Stimulated activated naive CD8-positive, alpha-beta T cell treated with anti-CD3 and anti-CD28 coated beads, Interleukin-15, Interleukin-2, amounts not matched to agents 100 U/mL and 50 U/mL, for 24 hours (primary cell): ENCODE results near the gene ZNF213.
"Not testable (repeated sequence)": the region's sequence is repeated elsewhere in the genome, so short reads cannot be mapped to it uniquely, and the experiment has no call there.

Source experiments
- ATAC-seq: fragments of 150-1000 bp; cut with Tn5 transposase; one replicate; pipeline ENCODE4 v1.10.0; 2021
- DNase-seq: peaks from one replicate; pipeline ENCODE4 v3.0.0; 2021

Gene ZNF213

DNA sequence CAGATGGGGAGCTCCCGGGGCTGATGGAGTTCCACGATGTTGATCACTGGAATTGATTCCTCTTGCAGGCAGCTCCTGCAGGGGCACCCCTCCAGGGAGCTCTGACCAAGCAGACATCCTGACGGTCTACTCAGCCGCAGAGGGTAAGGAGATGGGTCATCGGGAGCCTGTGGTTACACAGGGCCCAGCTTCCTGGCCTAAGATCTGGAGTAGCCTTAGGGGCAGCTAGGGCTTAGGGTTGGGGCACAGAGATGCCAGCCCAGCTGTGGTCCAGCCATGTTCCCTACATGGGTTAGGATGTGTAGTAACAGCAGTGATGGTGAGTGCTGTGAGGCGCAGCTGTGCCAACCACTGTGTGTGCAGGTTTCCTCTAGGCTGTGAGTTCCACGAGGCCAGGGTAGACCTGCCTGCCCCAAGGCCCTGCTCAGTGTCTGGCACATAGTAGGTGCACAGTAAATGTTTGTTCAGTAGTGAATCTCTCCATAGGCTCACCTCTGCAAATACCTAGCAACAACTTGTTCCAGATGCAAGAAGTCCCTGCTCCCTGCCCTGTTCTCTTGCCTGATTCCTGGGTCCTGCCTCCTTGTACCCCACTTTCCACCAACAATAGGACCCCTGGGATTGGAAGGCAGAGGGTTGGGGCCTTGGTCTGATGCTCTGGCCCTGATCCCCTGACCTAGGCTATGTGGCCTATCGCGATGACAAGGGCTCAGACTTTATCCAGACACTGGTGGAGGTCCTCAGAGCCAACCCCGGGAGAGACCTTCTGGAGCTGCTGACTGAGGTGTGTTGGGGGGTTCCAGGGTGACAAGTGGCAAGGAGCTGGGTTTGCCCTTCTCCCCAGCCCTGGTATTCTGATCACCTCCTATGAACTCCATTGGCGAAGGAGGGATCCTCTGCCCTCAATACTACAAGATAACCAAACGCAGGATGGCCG lies 13.7 kb downstream of the ZNF213 start:
- DNase-seq (no peak), ATAC-seq (no peak)

GRCh38 chr16:3149193-3149530 lies 14.3 kb downstream of the ZNF213 start:
- no peak for DNase-seq

GRCh38 chr16:3149630-3150345 lies 15.0 kb downstream of the ZNF213 start:
- peak; percentile 78 for DNase-seq

More at GRCh38 chr16:3149193-3149530, 14.3 kb downstream of the ZNF213 start:
- ATAC-seq, result no peak

DNA sequence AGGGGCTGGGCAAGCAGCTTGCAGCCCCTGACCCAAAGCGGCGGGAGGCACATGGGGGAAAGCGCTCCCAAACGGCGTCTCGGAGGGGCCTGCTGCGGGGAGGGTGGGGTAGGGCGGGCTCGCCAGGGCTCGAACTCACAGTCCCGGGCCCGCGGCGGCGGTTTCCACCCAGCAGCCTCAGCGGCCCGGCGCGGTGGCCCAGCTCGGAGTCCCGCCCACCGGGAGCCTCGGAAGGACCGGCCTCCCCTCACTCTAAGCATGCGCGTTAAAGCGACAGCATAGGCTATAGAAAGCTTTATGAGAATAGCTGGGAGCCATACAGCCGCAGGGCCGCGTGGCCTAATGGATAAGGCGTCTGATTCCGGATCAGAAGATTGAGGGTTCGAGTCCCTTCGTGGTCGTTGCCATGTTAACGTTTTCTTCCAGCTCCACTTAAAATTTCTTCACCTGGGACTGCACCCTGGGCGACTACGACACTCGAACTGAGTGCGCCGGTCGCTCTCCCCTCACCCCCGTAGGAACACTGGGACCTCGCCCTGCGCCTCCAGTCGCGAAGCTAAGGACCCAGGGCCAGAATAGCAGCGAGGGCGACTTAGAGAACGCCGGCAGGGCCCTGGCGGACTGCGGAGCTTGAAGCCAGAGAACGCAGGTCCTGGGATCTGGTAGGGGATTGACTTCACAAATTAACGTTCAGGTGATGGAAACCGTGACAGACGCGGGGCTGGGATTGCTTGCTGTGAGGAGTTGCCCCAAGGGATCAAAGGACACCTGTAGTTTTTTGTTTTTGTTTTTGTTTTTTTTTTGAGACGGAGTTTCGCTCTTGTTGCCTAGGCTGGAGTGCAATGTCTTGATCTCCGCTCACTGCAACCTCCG lies 15.8 kb downstream of the ZNF213 start:
- peak; percentile 86 for ATAC-seq
- DNase-seq, result peak; percentile 97

More at GRCh38 chr16:3149630-3150345, 15.0 kb downstream of the ZNF213 start:
- ATAC-seq, result no peak

DNA sequence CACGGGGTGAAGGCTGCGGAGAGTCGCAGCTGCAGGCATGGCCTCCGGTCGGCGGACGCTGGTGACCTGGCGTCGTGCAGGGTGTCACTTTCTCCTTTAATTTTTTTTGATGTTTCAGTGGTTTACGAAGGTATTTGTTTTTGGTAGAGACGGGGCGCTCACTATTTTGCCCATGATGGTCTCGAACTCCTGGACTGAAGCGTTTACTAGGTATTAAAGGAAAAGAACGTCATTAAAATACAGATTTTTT lies 17.1 kb downstream of the ZNF213 start:
- no peak for ATAC-seq
- no peak for DNase-seq

DNA sequence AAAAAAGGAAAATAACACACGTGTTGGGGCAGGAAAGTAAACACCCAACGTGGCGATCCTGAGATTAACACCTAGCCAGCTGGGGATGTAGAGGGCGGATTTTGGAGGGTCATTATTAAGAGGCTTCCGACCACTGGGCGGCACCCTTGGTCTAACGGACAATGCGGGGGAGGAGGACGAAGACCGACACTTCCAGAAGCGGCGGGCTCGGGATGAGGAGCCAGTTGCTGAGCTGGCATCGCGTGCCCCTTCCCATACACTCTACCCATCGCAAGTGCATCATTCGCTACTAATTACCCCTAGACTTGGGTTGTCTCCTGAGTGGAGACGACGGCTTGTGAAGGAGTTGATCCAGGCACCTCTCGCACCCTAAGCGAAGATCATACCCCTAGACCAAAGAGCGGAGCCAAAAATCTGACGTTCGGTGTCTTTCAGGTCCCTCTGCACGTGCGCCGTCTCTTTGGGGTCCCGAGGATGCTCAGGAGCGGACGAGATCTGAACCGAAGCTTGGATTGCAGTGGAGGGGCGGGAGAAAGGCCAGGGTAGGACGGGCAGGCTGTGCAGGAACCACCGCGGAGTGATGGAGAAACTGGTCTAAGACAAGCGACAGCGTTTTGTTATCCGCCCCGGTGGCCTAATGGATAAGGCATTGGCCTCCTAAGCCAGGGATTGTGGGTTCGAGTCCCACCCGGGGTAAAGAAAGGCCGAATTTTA lies 17.6 kb downstream of the ZNF213 start:
- peak; percentile 55 for ATAC-seq

DNA sequence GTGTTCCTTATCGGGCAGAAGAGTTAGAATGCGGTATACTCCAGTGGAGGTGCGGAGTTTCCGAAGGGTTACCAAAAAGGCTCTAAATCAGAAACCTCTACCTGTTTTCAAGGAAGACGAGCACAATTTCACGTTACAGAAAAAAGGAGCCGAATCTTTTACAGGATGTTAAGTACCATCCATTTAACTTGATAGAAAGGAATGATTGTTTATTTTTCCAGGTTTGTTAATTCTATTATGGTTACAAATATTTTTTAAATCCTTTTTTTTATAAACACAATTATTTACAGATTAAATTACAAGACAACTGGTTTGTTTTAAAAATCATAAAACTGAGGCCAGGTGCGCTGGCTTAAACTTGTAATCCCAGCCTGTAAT lies 18.2 kb downstream of the ZNF213 start:
- no peak for ATAC-seq
- DNase-seq, result no peak

More for the DNA sequence above, 17.6 kb downstream of the ZNF213 start:
- peak; percentile 92 for DNase-seq

GRCh38 chr16:3155181-3155580 lies 20.4 kb downstream of the ZNF213 start:
- ATAC-seq, result no peak
- DNase-seq, result no peak

DNA sequence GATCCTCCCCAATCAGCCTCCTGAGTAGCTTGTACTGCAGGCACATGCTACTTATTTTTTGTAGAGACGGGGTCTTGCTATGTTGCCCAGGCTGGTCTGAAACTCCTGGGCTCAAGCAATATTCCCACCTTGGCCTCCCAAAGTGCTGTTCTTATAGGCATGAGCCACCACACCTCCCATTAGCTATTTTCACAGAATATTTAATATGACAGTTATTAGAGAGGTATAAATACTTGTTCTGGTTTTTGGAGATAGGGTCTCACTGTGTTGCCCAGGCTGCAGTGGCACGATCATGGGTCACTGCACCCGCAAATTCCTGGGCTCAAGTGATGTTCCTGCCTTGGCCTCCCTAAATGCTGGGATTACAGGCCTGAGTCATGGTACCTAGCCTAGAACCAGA lies 21.1 kb downstream of the ZNF213 start:
- DNase-seq, result no peak
- no peak for ATAC-seq

DNA sequence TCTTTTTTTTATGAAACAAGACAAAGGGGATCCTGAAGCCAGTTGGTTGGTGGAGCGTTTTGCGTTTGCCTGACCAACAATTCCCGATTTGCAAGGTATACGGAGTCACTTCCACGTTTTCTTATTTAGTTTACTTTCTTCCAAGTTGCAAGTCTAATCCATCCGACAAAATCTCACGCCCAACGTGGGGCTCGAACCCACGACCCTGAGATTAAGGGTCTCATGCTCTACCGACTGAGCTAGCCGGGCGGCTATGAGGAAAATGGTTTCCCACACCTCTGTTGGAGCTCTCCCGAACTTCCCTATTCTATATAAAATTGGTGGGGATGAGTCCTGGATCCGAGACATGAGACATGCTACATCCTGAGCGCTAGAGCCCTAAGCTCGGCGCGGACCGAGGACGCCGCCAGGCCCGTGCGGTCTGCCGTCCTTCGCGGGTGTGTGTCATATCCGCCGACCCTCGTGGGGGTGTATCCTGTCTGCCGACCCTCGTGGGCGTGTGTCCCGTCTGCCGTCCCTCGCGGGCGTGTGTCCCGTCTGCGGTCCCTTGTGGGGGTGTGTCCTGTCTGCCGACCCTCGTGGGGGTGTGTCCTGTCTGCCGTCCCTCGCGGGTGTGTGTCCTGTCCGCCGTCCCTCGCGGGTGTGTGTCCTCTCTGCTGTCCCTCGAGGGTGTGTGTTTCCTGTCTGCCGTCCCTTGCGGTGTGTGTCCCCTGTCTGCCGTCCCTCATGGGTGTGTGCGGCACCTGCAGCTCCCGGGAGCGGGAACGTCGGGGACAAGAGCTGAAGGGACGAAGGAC lies 22.6 kb downstream of the ZNF213 start:
- ATAC-seq (peak; percentile 37), DNase-seq (peak; percentile 75)

DNA sequence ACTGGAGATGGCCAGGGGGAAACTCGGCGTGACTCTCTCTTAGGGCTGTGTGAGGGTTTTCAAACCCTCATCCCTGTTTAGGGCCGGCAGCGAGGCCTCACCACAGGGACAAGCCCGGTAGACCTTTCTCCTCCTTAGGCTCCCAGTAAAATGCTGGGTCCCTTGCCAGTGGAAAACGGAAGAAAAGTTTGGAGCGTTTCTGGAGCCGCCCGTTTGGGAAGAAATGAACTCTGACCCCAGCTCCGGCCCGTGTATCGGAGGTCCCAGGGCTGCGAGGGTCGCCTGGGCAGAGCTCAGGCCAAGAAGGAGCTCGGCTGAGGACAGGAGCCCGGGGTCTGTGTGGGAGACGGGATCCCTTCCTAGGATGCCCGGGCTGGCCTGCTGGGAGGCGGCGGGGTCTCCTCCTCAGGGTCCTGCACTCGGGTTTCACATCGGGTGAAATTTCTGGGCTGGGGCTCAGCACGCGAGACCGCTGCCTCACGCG lies 23.2 kb downstream of the ZNF213 start:
- ATAC-seq, result no peak
- no peak for DNase-seq

DNA sequence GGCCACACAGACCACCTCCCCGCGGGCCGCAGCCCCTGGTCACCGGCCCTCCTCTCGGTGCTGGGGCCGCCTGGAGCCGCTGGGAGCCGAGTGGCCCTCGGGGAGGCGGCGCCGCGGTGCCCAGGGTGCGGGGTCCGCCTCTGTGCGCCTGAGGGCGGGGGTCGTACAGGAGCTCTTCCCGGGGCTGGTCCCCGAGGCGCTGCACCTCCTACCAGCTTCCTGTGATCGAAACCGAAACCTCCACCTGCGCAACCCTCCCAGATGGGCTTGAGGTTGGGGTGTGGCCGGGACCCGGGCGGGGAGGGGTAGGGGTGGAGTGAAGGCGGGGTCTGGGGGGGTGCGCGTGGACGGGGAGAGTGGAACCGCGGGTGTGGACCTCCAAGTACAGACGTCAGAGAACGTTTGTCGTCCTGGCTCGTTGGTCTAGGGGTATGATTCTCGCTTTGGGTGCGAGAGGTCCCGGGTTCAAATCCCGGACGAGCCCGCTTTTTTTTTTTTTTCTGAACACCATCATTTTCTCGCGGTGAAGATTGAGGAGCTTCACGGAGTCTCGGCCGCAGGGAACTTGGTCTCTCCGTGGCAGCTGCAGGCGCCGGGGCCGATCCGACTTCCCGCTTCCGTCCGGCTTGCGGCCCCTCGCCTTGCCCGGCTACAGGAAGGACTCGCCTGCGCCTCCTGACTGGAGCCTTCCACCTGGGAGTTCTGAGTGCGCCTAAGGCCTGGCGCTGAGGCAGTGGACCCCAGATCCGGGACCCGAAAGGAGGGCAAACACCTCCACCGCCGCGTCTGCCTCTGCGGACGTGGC lies 23.9 kb downstream of the ZNF213 start:
- ATAC-seq, result peak; percentile 77

DNA sequence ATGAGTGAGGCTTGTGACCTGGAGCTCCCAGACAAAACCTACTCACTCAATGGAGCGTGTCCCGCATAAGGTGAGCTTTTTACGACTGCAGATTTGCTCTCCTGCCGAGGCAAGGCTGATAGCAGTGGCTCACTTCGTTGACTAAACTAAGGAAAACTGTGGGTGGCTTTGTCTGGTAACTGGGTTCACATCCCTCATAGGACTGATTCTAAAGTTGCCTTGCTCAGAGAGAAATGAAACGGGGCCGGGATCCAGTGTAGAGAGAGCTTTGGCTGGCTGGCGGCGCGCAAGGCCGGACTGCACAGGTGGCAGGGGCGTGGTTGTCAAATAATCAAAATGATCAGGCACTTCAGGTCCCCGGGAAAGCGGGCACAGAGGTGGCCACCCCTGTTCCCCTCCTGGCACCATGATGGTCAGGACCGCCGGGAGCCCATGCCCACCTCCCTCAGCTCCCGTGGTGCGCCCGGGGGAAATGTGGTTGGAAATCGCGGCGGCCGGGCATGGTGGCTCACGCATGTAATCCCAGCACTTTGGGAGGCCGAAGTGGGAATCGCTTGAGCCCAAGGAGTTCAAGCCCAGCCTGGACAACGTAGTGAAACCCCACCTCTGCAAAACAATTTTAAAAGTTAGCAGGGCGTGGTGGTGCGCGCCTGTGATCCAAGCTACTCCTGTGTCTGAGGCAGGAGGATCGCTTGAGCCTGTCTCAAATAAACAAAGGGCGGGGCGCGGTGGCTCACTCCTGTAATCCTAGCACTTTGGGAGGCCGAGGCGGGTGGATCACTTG lies 26.6 kb downstream of the ZNF213 start:
- ATAC-seq (no peak), DNase-seq (no peak)

More for the DNA sequence above, 23.9 kb downstream of the ZNF213 start:
- DNase-seq, result peak; percentile 89

DNA sequence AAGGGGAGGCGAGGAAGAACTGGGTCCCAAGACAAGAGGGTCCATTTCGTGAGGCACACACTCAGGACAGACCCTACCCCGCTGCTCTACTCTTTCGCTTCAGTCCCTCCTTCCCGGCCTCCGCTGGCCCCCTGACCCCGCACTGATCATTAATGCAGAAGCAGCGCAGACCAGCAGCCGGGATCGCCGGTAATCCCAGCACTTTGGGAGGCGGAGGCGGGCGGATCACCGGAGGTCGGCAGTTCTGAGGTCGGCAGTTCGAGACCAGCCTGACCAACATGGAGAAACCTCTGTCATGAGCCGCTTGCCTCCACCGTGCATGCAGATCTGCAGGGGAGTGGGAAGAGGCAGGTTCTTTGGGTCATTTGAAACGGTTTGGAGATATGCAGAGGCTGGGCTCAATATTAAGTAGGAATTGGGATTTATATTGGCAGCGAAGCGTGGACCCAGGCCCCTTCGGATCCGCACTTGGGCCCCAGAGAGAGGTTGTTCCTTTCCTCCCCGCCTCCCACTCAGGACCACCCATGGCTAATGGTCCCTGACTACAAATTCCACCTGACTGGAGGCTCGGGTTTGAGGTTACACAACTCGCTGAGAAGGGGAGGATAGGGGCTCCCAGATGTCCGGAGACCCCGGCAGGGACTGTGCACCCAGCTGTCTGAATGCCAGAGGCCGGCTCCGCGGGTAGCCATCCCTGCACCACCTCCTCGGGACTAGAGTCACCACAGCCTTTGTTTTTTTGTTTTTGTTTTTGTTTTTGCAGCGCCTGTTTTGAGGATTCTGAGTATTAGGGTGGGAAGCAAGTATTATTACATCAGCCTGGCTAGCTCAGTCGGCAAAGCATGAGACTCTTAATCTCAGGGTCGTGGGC lies 29.5 kb downstream of the ZNF213 start:
- DNase-seq (no peak), ATAC-seq (no peak)

DNA sequence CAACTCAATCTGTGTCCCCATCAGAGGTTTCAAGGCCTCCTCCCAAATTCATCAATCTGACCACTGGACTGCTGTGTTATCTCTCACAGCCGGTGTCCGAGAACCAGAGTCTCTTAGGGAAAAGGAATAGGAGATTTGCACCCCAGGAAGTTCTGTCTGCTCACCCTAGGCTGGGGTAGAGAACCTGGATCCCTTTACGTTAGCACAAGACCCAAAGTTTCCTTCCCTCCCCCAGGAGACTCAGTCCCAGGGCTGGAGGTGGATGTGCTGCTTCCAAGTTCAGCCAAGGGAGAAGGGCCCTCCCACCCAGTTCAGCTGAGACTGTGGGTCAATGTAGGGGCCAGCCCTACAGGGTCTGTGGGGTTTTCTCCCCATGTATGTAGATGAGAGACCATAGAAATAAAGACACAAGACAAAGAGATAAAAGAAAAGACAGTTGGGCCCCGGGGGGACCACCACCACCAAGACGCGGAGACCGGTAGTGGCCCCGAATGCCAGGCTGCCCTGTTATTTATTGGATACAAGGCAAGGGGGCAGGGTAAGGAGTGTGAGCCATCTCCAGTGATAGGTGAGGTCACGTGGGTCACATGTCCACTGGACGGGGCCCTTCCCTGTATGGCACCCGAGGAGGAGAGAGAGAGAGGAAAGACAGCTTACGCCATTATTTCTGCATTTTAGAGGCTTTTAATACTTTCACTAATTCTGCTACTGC lies 30.4 kb downstream of the ZNF213 start:
- no peak for DNase-seq
- no peak for ATAC-seq

DNA sequence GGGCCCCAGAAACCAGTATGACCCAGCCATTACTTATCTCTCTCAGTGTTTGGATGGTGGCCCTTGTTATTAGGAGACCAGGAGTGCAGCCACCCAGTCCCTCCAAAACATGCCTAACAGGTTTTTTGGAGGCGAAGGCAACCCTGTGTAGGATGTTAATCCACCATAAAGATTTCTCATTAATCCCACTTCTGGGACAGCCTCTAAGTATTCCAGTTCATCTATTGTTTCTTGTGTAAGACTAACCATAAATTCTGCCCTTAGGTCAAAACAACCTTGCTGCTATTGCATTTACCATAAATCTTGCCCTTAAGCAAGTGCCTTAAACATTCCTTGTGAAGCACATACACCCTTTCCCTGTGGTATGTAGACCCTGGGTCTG lies 31.7 kb downstream of the ZNF213 start:
- no peak for DNase-seq
- ATAC-seq, result no peak

DNA sequence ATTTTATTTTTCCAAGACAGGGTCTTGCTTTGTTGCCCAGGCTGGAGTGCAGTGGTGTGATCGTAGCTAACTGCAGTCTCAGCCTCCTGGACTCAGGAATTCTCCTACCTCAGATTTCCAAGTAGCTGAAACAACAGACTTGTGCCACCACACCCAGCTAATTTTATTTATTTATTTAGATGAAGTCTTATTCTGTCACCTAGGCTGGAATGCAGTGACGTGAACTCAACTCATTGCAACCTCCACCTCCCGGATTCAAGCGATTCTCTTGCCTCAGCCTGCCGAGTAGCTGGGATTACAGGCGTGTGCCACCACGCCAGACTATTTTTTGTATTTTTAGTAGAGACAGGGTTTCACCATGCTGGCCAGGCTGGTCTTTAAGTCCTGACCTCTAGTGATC lies 33.9 kb downstream of the ZNF213 start:
- ATAC-seq, DNase-seq: not testable (repeated sequence)
